VCaP (cell line): ENCODE data around the gene SRPK2.

ENCODE experiments used
- H3K27ac ChIP-seq: fragments of 450-650 bp; 2 replicates; pipeline ENCODE4 v1.5.1; 2017
- TF ChIP-seq, protein P1 (sequence below): fragments of 450-650 bp; conservative IDR thresholded peaks from 2 replicates; pipeline ENCODE4 v1.5.1; 2017; ENCODE audit warnings: mild to moderate bottlenecking, moderate library complexity

SRPK2 gene

GRCh38 chr7:105323366-105323765, 65.4 kb downstream of the SRPK2 start:
- TF ChIP-seq, protein P1, sequence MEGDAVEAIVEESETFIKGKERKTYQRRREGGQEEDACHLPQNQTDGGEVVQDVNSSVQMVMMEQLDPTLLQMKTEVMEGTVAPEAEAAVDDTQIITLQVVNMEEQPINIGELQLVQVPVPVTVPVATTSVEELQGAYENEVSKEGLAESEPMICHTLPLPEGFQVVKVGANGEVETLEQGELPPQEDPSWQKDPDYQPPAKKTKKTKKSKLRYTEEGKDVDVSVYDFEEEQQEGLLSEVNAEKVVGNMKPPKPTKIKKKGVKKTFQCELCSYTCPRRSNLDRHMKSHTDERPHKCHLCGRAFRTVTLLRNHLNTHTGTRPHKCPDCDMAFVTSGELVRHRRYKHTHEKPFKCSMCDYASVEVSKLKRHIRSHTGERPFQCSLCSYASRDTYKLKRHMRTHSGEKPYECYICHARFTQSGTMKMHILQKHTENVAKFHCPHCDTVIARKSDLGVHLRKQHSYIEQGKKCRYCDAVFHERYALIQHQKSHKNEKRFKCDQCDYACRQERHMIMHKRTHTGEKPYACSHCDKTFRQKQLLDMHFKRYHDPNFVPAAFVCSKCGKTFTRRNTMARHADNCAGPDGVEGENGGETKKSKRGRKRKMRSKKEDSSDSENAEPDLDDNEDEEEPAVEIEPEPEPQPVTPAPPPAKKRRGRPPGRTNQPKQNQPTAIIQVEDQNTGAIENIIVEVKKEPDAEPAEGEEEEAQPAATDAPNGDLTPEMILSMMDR = no peak

GRCh38 chr7:105322655-105323277, 66.0 kb downstream of the SRPK2 start:
- no peak overlapping the region for H3K27ac ChIP-seq
- TF ChIP-seq, protein P1 = no peak

More at GRCh38 chr7:105323366-105323765, 65.4 kb downstream of the SRPK2 start:
- H3K27ac ChIP-seq = no peak overlapping the region

GRCh38 chr7:105321754-105322455, 66.8 kb downstream of the SRPK2 start:
- TF ChIP-seq, protein P1 = no peak
- H3K27ac ChIP-seq = no peak overlapping the region

DNA sequence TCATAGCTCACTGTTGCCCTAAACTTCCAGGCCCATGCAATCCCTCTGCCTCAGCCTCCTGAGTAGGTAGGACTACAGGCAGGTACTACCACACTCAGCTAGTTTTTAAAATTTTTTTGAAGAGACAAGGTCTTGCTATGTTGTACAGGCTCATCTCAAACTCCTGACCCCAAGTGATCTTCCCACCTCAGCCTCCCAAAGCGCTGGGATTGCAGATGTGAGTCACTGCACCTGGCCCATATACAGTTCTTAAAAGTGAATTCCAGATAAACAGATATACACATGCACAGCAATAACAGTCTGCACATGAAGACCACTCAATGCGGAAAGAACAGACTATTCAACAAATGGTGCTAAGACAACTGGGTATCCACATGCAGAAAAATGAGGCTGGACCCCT, 67.8 kb downstream of the SRPK2 start:
- H3K27ac ChIP-seq = no peak overlapping the region
- TF ChIP-seq, protein P1 = no peak

- H3K27ac ChIP-seq = no peak overlapping the region
- TF ChIP-seq, protein P1 = no peak
Observed at GRCh38 chr7:105319578-105319977, 69.1 kb downstream of the SRPK2 start.

DNA sequence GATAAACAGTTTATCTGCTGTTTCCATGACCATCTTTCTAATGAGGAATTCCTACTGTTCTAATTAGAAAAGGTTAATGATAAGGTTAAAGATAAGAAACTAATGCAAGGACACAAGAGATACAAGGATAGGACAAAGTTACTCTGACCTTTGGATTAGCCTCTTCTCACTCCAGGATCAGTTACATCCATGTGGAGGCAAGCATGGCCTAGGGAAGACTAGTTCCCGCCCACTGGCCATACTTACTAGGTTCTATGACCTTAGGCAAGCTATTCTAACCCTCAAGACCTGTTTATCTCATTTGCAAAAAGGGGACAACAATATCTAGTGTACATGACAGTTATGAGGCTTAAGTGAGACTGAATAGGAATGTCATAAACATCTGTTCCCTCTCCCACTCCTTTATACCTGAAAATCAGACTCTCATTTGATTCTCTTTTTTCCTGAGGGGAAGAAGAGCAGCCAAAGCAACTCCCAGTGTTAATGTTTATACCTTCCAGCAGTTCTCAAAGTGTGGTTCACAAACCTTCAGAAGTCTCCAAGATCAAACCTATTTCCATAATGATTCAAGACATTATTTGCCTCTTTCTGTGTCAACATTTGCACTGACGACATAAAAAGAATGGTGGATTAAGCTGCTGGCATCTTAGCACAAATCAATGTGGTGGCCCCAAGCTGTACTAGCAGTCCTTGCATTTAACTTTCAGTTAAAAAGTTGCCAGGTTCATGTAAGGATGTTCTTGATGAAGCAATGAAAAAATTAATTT, 72.0 kb downstream of the SRPK2 start:
- TF ChIP-seq, protein P1 = no peak
- peak overlapping the region; percentile 40 for H3K27ac ChIP-seq

DNA sequence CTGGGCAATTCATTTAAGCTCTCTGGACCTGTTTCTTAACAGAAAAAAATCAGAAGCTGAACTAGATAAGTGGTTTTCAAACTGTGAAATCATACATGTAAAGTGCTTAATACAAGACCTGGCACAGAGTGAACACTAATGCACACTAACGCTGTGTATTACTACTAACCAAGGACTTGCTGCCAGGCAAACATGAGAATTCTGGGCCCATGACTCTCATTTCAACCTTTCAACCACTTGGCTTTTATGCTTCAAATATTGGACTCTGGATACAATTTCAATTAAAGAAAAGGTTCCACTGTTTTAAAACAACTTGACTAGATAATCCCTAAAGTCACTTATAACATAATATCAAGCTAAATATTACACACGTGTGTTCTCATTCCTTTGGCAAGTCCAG, 73.4 kb downstream of the SRPK2 start:
- TF ChIP-seq, protein P1 = no peak
- no peak overlapping the region for H3K27ac ChIP-seq
